HG03139 (cell line): ENCODE data around the gene SLC6A4.
A peak's percentile ranks its signal among the peaks of the same experiment; 100 is the strongest.
"Not testable (repeated sequence)": the region's sequence is repeated elsewhere in the genome, so short reads cannot be mapped to it uniquely, and the experiment has no call there.

Experiments
- ATAC-seq: cut with Tn5 transposase; IDR thresholded peaks from one replicate; pipeline ENCODE4 v1.9.1; 2021; ENCODE audit not compliant: unreplicated experiment

Gene SLC6A4

GRCh38 chr17:30220414-30220813 is 15.1 kb downstream of the SLC6A4 start:
- ATAC-seq = no peak

DNA sequence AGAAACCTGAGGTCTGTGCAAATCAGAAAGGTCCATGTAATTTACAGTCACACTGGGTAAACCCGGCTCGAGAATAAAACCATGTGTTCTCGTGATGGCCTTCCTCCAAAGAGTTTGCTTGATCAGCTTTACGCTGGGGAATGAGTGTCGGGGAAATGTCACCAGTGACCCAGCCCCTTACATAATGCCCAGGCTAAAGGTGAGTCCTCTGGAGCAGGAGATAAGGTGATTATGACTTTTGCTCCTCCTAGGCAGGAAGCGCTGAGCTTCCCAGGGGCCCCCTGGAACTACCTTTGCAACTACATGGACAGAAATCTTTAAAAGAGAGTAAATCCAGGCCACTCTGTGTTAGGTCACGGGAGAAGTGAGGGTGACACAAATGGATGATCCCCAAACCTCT is 15.7 kb downstream of the SLC6A4 start:
- ATAC-seq = no peak

GRCh38 chr17:30219315-30219714 is 16.2 kb downstream of the SLC6A4 start:
- ATAC-seq = no peak

- no peak for ATAC-seq
Measured at GRCh38 chr17:30218799-30219198, 16.7 kb downstream of the SLC6A4 start.

DNA sequence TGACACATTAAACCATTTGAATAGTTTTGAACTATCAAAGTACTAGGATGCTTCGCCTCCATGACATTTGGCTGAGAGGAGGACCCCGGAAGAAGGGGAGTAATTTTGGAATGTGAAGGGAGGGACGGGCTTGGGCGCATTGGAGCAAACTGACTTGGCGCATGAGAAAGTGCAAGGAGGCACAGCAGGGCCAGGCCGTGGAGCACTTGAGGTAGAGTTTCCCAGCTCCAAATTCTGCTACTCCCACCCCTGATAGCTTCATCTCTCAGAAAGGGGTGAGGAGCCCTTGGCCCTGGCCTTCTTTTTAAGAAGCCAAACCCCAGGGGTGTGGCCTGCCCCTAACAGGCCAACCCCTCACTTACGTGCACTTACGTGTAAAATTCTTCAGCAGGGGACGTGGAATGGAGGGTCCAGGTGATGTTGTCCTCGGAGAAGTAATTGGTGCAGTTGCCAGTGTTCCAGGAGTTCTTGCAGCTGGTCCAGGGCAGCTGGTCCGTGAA is 17.7 kb downstream of the SLC6A4 start:
- ATAC-seq = no peak

- no peak for ATAC-seq
Measured at GRCh38 chr17:30217054-30217453, 18.4 kb downstream of the SLC6A4 start.

DNA sequence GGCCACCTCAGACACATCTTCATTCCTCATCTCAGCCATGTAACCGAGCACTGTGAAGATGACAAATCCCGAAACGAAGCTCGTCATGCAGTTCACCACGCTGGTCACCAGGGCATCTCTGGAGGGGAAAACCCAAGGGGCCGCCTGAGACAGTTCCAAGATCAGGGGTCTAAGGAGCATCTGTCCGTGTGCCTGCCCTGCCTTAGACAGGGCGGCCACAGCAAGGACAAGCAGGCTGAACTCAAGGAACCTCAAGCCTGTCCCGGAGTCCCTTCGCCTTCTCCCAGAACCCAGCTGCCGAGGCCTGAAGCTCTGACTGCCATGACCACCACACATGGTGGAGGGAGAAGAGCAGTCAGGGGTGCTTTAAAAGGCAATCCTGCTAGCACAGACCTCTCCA is 22.7 kb downstream of the SLC6A4 start:
- peak; percentile 60 for ATAC-seq

- ATAC-seq = no peak
Measured at GRCh38 chr17:30211371-30211770, 24.1 kb downstream of the SLC6A4 start.

DNA sequence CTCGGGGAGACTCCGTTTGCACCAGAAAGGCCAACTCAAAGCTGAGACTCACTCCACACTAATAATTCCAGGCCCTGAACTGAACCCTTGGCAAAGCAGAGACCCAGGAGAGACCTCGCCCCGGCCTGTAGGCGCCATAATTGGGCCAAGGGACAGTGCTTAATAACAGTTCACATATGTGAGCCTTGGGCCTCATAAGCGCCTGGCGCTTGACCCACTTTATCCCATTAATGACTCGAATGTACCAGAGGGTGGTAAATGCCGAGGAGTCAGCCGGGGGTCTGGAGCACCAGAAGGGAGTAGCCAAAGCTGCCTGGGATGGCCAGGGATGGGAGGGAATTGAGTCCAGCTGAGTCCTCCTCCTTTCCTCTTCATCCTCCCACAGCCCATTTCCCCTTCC is 24.6 kb downstream of the SLC6A4 start:
- ATAC-seq = no peak

- no peak for ATAC-seq
Measured at GRCh38 chr17:30210366-30210765, 25.1 kb downstream of the SLC6A4 start.

- no peak for ATAC-seq
Measured at GRCh38 chr17:30209930-30210329, 25.6 kb downstream of the SLC6A4 start.

GRCh38 chr17:30208214-30208613 is 27.3 kb downstream of the SLC6A4 start:
- no peak for ATAC-seq

GRCh38 chr17:30207655-30208054 is 27.8 kb downstream of the SLC6A4 start:
- no peak for ATAC-seq

- ATAC-seq = no peak
Measured at GRCh38 chr17:30203471-30203981, 32.0 kb downstream of the SLC6A4 start.

GRCh38 chr17:30200656-30201055 is 34.8 kb downstream of the SLC6A4 start:
- ATAC-seq = not testable (repeated sequence)

- no peak for ATAC-seq
Measured at GRCh38 chr17:30200106-30200505, 35.4 kb downstream of the SLC6A4 start.

GRCh38 chr17:30199600-30199999 is 35.9 kb downstream of the SLC6A4 start:
- ATAC-seq = no peak

DNA sequence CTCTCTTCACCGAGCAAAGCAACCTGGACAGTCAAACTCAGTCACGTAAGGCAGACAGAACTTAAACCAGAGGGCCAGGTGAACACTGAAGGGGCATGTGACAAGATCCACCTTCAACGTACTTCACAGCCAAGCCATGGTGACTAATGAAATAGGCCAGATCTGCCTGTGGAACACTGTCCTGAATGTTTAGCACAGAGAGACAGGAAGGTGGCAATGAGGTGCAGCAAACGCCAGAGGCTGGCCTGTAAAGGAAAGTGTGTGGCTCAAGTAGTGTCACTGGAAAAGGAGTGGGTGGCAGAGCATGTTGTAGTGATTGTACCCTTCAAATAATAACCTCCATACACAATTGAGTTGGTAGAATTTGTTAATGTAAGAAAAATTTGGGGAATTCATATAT is 38.1 kb downstream of the SLC6A4 start:
- no peak for ATAC-seq

DNA sequence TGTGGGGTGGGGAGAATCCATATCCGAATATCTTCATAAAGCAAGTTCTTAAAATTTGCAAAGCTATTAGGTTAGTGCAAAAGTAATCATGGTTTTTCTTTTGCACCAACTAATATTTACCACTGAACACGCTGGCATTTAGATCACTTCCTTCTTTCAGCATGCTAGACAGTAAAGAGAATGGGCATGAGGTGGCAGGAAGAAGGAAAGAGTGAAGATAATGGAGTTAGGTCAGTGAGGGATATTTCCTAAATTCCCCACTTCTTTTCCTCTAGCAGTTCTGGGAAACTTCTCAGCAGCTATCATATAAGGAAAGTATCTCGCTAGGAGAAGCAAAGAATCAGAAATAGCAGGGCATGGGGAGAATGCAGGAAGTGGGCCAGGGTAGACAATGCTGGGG is 39.0 kb downstream of the SLC6A4 start:
- no peak for ATAC-seq

- ATAC-seq = no peak
Measured at GRCh38 chr17:30191072-30191471, 44.4 kb downstream of the SLC6A4 start.

DNA sequence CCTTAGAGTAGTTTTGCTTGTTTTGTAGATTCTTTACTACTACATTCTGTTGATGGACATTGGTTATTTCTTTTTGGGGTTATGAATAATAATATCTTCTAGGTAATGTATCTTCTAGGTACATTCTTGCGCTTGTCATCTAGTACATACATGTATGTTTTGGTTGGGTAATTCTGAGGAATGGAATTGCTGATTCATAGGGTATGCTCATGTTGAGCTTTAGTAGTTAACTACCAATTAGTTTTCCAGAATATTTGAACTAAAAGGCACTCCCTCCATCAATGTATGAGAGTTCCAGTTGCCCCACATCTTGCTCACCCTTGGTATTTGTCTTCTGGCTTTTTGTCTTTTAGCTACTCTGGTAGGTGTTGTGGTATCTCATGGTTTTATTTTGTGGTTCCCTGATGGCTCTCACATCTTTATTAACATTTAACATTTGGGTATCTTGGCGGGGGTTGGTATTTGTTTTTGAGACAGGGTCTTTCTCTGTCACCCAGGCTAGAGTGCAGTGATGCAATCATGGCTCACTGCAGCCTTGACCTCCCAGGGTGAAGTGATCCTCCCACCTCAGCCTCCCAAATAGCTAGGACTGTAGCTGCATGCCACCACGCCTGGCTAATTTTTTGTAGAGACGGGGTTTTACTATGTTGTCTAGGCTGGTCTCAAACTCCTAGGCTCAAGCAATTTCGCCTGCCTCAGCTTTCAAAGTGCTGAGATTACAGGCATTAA is 47.1 kb downstream of the SLC6A4 start:
- ATAC-seq = no peak

GRCh38 chr17:30187573-30187972 is 47.9 kb downstream of the SLC6A4 start:
- ATAC-seq = no peak

DNA sequence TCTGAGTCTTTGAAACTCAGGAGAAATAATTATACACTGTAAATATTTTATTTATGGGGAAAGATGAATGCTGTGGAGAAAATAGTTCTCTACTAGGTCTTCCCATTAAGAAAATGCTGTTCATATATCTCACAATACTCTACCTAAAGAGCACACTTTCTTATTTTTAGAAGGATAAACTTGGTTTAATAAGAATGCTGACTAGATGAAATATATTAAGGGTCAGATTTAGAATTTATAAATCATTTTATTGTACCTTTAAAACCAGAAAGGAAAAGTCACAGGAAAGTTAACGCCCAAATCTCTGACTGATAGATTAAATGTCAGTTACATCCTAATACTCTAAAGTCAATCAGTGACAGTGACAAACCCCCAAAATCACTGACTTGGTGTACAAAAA is 48.7 kb downstream of the SLC6A4 start:
- ATAC-seq = no peak
